GF-D8 (cell line): ENCODE measurements around the gene ADARB1.

Source experiments
- DNase-seq: peaks from one replicate; lab custom pipeline; 2025; lab: John Stamatoyannopoulos, UW

Gene ADARB1

GRCh38 chr21:45054927-45055612 is 19.3 kb upstream of the ADARB1 start:
- DNase-seq = no peak

DNA sequence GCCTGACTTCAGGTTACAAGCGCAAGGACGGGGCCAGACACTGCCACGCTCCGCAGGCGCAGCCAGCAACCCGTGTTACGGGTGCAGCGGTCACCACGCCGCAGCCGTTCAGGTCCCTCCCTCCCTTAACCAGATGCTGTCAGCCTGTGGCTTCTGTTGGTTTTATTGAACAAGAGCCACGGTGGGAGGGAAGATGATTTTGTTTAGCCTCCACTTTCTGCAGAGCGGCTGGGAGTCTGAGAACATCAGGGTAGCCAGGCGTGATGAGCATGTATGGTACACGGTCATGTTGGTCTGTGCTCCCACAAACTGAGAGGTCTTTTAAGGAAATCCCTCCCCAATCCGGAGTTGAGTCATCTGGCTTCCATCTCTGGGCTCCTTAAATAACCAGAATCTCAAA is 18.5 kb upstream of the ADARB1 start:
- no peak for DNase-seq

DNA sequence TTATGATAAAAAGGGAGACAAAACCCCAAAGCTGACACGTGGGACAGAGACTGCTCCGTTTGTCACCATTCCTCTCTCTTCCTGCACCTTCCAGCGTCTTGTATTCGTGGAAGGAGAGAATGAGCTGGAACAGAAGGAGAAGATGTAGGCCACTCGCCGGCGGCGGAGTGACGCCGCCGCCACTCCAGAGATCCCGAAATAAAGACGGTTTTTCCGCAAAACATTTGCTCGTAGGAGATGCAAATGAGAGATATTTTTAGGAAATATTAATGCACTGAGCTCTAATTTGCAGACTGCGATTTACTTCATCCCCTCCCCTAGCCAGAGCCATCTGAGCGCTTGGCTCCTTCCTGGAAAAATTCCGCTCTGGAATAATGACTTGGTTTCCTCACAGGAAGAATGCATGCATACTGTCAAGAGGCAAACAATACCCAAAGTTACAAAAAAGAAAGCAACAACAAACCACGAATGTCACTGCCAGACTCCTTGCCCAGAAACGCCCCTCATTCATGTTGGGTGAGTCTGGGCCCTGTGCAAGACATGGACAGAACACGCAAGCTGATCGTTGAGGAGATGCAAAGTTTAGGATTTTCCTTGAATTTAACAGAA is 18.0 kb upstream of the ADARB1 start:
- no peak for DNase-seq

- no peak for DNase-seq
Observed at GRCh38 chr21:45056917-45057560, 17.3 kb upstream of the ADARB1 start.

GRCh38 chr21:45057886-45058285 is 16.5 kb upstream of the ADARB1 start:
- no peak for DNase-seq

DNA sequence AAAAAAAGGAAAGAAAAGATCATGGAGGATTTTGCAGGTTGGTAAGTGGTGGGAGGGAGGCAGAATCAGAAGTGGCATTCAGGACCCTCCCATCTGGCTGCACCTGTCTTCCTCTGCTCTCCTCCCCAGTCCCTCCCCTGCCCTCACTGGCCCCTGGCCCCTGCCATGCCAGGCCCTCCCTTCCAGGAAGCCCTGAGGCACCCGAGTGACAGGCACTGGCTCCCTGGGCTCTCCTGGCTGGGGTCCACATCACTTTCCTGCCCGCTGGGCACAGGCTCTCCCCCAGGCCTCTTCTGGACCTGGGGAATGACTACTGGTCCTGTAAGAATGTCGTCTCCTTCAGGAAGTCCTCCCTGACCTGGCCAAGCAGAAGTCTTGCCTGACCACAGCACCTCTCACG is 15.3 kb upstream of the ADARB1 start:
- DNase-seq = no peak

DNA sequence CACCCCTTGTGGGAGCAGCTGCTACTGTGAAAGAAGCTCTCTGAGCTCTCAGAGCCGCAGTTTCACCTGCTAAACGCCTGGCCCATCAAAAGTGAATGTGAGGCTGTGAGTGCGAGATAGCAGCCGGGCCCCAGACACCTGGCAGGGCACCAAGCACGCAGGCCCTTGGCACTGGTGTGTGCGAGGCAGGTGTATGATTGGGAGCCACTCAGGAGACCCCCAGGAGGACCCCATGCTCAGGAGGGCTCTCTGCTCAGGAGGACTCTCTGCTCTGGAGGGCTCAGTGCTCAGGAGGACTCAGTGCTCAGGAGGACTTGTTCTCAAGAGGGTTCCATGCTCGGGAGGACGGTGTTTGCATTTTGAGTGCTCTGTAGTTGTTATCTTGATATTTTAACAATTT is 14.3 kb upstream of the ADARB1 start:
- no peak for DNase-seq

DNA sequence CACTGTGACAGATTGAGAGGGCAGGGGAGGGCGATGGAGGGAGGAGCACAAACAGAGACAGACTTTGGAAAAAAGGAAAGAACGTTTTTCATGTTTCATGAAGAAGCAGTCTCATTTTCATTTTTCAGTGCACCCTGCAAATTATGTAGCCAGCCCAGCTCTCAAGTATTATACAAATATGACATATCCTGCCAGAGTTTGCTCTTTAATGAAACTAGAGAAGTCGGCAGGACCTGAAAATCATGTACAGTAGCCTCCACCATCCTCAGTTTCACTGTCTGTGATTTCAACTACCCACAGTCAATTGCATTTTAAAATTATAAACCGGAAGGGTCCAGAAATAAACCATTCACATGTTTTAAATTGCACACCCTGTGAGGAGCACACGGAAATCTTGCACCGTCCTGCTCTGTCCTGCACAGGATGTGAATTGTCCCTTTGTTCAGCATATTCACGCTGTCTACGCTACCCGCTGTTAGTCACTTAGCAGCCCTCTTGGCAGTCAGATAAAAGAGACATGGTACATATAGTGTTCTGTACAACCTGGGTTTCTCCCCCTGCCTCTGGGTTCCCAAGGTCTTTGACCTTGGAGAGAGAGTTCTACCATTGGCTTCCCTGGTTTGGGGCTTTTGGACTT is 13.6 kb upstream of the ADARB1 start:
- DNase-seq = no peak

GRCh38 chr21:45064091-45064490 is 10.3 kb upstream of the ADARB1 start:
- no peak for DNase-seq

- DNase-seq = no peak
Observed at GRCh38 chr21:45064618-45065399, 9.6 kb upstream of the ADARB1 start.

DNA sequence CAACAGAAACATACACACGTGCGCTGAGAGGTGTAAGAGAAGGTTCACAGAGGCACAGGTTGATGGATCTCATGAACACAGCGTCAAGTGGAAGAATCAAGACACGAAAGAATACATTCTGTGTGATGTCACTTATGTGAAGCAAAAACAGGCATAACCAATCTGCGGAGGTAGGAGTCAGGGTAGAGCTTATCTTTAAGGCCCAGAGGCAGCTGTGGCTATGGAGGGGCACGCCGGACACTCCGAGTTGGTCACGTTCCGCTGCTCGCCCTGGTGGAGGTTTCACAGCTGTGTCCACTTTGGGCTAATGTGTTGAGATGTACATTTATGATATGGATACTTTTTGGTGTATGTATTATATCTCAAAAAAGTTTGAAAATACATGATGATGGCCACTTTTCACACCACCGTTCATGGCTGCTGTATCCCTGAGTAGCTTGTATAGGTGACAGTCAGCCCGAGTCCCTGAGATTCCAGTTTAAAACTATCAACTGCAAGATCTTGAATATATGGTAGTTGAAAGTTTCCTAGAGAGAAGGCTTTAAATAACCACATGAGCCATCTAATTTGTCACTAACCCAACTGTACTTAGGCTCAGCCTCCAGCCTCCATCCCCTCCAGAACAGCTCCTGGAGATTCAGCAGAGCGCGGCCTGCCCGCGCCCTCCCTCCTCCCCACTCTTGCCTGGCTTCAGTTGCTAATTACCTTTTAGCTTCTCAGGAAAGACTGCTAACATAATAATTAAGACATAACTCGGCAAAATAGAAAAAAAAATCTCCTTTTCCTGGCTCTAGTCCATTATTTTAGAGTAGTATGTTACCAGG is 6.7 kb upstream of the ADARB1 start:
- no peak for DNase-seq

- no peak for DNase-seq
Observed at GRCh38 chr21:45069085-45069484, 5.3 kb upstream of the ADARB1 start.

- no peak for DNase-seq
Observed at GRCh38 chr21:45069711-45070110, 4.7 kb upstream of the ADARB1 start.

- DNase-seq = no peak
Observed at GRCh38 chr21:45071078-45071873, 3.1 kb upstream of the ADARB1 start.

DNA sequence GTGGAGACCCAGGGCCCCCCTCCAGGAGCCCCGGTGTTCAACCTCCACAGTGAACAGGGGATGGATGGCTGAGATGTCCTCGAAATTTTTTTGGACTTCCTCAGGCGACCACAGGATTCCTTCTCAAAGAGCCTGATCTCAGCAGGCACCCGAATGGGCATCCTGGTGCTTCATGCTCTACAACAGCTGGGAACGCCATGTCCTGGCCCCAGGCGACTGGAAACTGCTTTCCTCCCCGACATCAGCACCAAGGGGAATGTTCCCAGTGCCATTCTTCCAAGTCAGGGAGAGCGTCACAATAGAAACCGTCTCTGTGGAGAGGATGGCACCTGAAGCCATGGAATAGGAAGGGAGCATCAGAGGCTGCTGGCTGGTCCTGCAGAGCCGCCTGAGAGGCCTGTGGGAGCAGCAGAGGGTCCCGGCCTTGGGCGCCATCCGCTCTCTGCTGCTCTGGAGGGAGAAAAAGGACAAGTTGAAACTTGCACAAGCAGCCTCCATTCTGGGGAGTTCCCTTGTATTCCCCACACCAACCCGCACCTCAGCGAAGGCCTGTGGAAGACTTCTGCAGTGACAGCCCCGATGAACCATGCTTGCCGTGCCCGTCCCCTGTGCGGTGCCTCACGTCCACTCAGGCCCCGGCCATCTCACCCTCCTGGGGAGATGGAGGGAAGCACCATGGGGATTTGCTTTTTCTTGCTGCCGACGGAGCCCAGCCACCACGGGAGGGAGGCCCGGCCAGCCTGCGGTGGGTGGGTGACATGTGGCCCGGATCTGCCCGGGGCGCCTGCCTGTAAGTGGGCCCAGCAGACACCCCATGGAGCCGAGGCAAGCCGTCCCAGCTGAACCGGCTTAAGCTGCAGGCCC is 2.3 kb upstream of the ADARB1 start:
- no peak for DNase-seq

GRCh38 chr21:45072738-45073300 is 1.6 kb upstream of the ADARB1 start:
- no peak for DNase-seq

DNA sequence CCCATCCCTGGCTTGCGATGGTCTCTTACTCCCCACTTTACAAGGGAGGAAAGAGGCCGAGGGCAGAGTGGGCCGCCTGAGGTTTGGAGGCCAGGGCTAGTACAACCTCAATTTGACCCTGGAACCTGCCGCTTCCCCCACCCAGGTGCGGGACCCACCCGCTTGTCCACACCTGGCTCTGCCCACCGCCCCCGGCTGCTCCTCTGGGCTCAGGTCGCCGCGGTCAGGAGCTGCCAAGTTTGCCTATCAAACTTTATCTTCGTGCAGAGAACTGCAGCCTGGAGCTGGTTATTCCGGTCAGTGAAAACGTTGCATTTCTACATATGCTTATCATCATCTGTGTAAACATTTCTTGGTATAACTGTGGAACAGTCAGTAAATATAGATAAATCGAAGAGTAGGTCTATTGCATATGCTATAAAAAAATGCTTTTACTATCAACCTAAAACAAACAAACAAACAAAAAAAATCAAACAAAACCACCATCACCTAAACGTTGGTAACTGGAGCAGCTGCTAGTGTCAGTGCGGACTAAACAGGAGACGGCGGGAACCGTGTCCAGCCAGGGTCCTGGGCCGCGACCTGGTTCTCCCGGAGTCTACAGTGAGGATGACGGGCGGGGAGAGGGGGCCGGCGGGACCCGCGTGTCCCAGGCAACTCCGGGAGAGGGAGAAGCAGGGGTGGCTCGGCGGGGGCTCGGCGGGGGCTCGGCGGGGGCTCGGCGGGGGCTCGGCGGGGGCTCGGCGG is 906 bp upstream of the ADARB1 start:
- DNase-seq = no peak

- no peak for DNase-seq
Observed at GRCh38 chr21:45074818-45075595, 627 bp downstream of the ADARB1 start.
